Kidney tubule cell (primary cell): ENCODE data around the gene PSMB8.
"Not testable (repeated sequence)": the region's sequence is repeated elsewhere in the genome, so short reads cannot be mapped to it uniquely, and the experiment has no call there.

Source experiments
- DNase-seq: peaks from one replicate; pipeline ENCODE4 v3.0.0-alpha.2; 2018; ENCODE audit warnings: low spot score

The PSMB8 gene

GRCh38 chr6:32843979-32844838 lies at the start of gene PSMB8:
Gene PSMB8, minus strand, starts transcription at chr6:32844047. Its CDS starts 51 bp downstream, at chr6:32843996.
- DNase-seq = peak; percentile 97

DNA sequence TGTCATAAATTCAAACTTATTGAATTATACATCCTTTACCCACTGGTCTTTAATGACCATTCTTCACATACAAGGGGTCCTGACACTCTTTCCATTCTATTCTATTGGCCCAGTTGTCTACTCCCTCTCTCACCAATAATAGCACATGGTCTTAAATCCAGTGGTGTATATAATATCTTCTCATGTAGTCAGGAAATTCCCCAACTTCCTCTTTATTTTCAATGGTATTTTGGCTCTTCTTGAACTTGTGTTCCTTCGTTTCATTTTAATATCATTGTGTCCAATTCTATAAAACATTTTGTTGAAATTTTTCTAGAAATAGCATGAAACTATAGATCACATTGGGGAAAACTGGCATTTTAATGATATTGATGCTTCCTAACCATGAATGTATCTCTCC lies 47.0 kb upstream of the PSMB8 start:
- DNase-seq = no peak

DNA sequence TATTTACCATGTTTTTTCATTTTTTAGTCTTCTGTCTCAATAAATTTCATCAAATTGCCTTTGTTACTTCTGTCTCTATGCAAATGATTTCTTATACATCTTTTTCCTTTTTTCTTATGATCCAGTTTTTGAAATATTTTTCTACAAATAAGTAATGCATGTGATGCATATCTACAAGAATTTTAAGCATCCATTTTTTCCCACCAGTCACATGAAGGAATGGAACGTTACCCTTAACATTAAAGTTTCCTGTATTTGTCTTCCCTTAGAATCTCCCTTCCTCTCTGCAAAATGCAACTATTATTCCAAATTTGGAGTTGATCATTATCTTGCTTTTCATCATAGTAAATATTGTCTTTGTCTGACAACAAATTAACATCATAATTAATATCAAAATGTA lies 45.7 kb upstream of the PSMB8 start:
- DNase-seq = no peak

GRCh38 chr6:32888576-32888975 lies 44.7 kb upstream of the PSMB8 start:
- DNase-seq = no peak

- DNase-seq = no peak
Measured at GRCh38 chr6:32887616-32888015, 43.8 kb upstream of the PSMB8 start.

DNA sequence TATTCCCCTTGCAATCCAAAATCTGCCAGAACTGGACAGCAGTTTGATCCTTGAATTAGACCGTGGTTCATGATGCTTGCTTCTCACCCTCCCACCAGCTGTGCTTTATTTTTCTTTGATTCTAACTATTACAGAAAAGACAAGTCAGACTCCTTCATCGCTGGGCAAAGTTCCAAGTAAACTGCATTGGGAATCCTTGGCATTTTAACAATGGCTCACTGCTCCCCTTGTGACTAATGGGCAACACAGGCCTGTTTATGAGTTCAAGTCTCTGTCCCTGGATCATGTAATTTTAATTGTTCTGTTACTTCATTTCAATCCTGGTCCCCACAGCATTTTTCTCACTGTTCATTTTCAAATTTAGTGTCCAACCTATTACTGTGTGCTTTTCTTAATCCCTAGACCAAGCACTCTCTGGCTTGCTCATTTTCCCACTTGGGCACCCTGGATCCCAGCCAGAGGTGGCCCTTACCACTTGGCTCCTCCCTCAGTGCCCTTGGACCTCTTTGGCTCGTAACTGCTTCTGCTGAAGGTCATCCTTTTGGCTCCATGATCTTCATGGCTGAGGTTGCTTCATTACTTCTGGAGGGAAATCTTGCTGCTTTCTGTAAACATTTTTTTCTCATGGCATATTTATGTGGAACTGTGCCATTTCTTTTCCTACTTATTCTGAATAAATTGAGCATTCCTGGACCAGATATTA lies 43.0 kb upstream of the PSMB8 start:
- peak; percentile 74 for DNase-seq

- peak; percentile 76 for DNase-seq
Measured at GRCh38 chr6:32885698-32886286, 41.9 kb upstream of the PSMB8 start.

DNA sequence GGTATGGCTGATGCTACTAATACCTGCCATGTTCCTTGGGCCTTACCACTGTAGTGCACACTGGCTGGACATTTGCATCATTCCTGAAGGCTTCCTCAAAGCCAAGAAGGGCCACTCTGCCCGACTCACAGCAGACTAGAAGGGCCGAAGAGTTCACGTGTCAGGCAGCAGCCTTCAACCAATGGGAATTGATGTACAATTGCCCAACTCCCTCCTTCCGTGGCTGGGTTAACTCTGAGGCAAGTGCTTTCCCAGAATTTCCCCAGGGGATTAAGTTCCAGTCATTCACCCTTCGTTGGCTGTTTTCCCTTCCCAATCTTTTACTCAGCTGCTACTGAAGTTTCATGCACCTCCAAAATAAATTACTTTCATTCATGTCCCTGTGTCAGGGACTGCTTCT lies 39.9 kb upstream of the PSMB8 start:
- no peak for DNase-seq

- DNase-seq = peak; percentile 79
Measured at GRCh38 chr6:32882879-32883250, 39.0 kb upstream of the PSMB8 start.

DNA sequence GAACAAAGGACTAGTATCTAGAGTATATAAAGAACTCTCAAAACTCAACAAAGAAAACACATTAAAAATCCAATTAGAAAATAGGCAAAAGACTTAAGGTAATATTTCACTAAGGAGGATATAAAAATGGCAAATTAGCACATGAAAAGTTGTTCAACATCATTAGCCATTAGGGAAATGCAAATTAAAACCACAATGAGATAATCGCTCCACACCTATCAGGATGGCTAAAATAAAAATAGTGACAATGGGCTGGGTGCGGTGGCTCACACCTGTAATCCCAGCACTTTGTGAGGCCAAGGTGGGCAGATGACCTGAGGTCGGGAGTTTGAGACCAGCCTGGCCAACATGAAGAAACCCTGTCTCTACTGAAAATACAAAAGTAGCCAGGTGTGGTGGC lies 37.1 kb upstream of the PSMB8 start:
- not testable (repeated sequence) for DNase-seq

DNA sequence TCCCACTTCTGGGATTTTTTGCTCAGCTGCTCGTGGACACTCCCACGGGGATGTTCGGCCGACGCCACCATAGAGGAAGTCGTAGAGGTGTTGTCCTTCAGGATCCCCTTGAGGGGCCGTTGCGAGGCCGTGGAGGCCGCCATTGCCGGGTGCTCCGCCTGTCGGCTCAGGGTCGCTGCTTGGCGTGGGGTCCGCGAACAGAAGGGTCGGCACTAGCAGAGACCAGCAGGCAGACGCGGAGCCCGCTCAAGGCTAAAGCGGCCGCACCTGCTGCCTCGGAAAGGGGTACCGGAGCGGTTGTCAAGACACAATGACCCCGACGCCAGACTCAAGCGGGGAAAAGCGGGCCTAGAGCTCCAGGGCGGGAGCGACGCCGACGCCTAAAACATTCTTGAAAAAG lies 35.8 kb upstream of the PSMB8 start:
- DNase-seq = no peak

- DNase-seq = no peak
Measured at GRCh38 chr6:32876603-32877002, 32.8 kb upstream of the PSMB8 start.

GRCh38 chr6:32873947-32874346 lies 30.1 kb upstream of the PSMB8 start:
- DNase-seq = not testable (repeated sequence)

DNA sequence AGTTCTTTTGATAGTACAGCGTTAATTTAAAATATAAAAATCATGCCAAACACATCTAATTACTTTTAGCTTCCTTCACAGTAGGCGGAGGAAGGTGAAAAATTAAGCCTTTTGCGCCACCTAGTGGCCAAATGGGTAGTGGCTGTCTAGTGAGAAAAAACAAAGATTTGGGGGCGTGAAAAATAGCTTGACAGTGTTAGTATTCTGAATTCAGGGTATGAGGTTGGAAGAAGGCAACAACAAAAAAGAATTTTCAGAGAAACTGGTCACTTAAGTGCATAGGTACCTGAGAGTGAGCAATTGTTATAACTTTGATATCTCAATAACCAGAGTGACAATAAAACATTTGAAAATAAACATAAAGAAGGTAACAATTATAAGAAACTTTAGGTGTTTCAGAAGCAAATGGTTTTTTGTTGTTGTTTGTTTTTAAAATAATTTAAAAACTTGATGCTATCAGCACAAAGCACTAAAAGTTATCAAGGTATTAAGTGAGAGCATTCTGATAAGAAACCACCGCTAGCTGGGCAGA lies 24.5 kb upstream of the PSMB8 start:
- peak; percentile 75 for DNase-seq

DNA sequence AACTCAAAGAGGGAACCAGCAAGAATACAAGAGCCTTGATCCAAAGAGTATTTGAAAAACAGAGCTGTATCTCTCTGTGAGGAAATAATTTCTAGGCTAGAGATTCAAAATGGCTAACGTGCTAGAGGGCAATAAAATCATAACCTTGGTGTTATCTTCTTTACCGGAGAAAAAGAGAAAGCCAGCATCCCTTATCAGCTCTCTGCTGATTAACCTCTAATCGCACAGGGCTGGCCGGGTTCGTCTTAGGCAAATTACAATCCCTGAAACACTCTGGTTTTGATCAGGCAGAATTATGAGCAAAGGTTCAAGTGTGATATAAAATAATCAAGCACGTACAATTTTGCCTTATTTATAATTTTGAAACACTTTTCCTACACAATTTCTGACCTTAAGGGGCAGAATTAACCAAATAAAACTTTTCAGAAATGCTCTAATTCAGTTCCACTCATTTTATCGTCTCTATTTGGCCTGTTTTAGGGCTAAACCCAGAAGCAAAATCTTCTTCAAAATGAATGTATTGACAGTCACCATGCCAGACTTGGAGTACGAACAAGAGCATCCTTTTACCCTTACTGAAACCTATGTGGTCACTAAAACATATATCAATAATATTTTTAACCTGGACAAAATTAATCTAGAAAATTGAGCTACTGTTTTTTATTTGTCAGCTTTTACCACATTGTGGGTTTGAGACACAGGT lies 23.9 kb upstream of the PSMB8 start:
- no peak for DNase-seq

- DNase-seq = no peak
Measured at GRCh38 chr6:32867022-32867477, 23.2 kb upstream of the PSMB8 start.

DNA sequence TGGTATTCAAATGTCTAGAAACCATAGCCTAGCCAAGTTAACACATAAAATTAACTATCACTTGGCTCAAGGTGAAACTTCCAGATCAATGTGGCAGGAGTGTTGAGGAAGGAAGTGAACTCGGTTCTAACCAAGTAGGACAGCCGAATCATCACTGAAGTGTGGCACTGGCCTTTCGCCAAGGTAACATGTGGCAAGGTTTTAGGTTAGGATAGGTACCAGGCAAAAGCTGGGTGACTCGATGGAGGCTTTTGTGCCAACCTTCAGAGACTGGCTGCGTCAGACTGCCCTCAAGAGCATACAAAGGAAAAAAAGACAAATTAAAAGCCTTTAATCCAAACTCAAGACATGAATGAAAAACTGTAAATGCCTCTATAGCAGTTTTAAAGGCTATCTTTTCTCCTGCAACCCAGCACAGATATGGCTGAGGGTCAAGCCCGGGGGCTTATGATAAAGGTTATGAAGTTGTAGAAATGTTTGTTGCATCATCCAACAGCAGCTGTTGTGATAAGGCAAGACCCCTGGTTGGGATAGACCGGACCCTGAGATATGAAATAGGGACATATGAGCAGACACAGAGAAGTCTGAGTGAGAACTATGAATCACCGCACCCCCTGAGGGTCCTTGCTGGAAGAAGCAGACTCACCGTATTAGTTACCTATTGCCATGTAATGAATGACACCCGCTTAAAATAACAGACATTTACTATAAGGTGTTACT lies 22.0 kb upstream of the PSMB8 start:
- no peak for DNase-seq

GRCh38 chr6:32862725-32863124 lies 18.9 kb upstream of the PSMB8 start:
- DNase-seq = no peak

GRCh38 chr6:32860674-32861073 lies 16.8 kb upstream of the PSMB8 start:
- DNase-seq = no peak

DNA sequence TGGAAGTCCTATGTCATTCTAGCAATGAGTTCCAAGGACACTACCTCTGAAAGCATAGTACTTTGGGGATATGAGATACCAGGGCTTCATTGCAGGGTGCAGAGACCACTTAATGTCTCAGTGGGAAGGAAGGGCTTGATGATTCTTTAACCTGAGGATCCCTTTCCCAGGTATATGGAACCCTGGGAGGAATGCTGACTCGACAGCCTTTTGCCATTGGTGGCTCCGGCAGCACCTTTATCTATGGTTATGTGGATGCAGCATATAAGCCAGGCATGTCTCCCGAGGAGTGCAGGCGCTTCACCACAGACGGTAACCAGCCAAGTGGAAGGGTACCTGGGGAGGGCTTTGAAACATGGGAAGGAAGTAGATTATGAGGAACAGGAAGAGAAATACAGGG lies 14.3 kb upstream of the PSMB8 start:
- DNase-seq = no peak

DNA sequence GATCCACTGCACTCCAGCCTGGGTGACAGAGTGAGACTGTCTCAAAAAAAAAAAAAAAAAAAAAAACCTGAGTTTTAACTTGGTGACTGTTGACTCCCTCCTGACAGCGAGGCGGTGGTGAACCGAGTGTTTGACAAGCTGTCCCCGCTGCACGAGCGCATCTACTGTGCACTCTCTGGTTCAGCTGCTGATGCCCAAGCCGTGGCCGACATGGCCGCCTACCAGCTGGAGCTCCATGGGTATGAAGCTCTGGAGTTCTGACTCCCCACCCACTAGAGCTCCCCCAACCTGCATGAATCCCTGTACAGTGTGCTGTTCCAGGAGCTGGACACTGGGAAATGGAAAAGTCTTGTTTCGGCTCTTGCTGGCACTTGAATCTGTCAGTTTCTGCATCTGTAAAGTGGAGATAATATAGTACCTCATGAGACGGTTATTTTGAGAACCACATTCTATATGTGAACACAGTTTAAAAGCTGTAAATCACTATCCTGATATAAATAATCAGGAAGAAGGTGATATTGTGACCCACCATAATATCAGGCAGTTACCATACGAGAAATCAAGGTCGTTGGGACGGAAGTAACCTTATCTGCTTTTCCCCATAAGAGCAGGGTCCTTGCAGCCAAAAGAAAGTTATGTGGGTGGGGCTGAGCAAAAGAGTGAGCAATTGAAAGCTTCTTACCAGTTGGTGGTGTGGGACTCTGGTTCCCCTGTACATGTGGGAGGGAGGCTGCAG lies 13.5 kb upstream of the PSMB8 start:
- DNase-seq = no peak
